HCT116 (cell line): Measurements from ENCODE around the gene NXPE3. TPM values are rescaled to one million over a fixed set of nuclear protein-coding genes. Genes with fewer than 3 reads are reported as not detected.

ENCODE experiments used
- ATAC-seq: fragments of 200-7000 bp; cut with Tn5 transposase; 2 replicates; pipeline ENCODE4 v1.9.1; 2020; ENCODE audit warnings: mild to moderate bottlenecking, moderate library complexity
- BruUV-seq: library from RNA; stranded (reverse); fragments of 400-500 nt; replicated peaks from 2 replicates; lab custom pipeline; 2021; lab: Mats Ljungman, UMichigan
- CTCF ChIA-PET: fragments of 300-600 bp; sonication (Branson Sonifier 250); formaldehyde crosslinking; loops from one replicate; lab custom pipeline; 2021; ENCODE audit warnings: antibody characterized with exemption; lab: Charles Lee
- POLR2A ChIA-PET: fragments of 300-600, 350-600 bp; sonication (Branson Sonifier 250); formaldehyde crosslinking; loops from one replicate; lab custom pipeline; 2021; ENCODE audit warnings: antibody characterized with exemption; lab: Charles Lee
- RAD21 ChIA-PET, 2 experiments: fragments of 300-600 bp; sonication (Branson Sonifier 250); formaldehyde crosslinking; loops; one replicate each; lab custom pipeline; 2023; ENCODE audit warnings: low total read pairs in 2 of 2; ENCODE audit not compliant: uncharacterized antibody in 2 of 2, unreplicated experiment in 2 of 2, low non-redundant PET in 1 of 2; lab: Charles Lee
- DNase-seq: peaks from one replicate; pipeline ENCODE4 v3.0.0-alpha.2; 2010; ENCODE audit warnings: low read depth, low spot score
- H2AFZ ChIP-seq: fragments of 200-600 bp; shearing (Covaris generic), sonication (generic); 2 replicates; pipeline ENCODE4 v1.6.1; 2017; ENCODE audit warnings: low read depth, mixed run types, mixed read lengths, antibody characterized with exemption, low read length; ENCODE audit not compliant: poor library complexity, severe bottlenecking
- H3K27ac ChIP-seq: 2 replicates; pipeline ENCODE4 v1.5.1; 2012; ENCODE audit warnings: low read depth, low read length
- H3K27me3 ChIP-seq: fragments of 200-600 bp; sonication (generic); 2 replicates; pipeline ENCODE4 v1.6.1; 2016; ENCODE audit warnings: mixed run types, low read length, mixed read lengths; ENCODE audit not compliant: insufficient read depth
- H3K36me3 ChIP-seq, 2 experiments: fragments of 200-500 bp in 1 of 2; fragments of 200-600 bp in 1 of 2; sonication (Bioruptor generic) in 1 of 2; sonication (generic) in 1 of 2; 2 replicates each; pipeline versions ENCODE4 v1.5.1 to v1.6.1; 2014 to 2016; ENCODE audit warnings: low read length in 2 of 2, inconsistent platforms in 1 of 2, mixed read lengths in 1 of 2, mixed run types in 1 of 2; ENCODE audit not compliant: insufficient read depth in 2 of 2, control insufficient read depth in 1 of 2
- H3K4me1 ChIP-seq, 2 experiments: fragments of 200-600 bp in 1 of 2; sonication (generic) in 1 of 2; 2 replicates each; pipeline versions ENCODE4 v1.5.1 to v1.6.1; 2012 to 2017; ENCODE audit warnings: low read length in 2 of 2, inconsistent platforms in 1 of 2, mild to moderate bottlenecking in 1 of 2, mixed read lengths in 1 of 2, mixed run types in 1 of 2, moderate library complexity in 1 of 2; ENCODE audit not compliant: insufficient read depth in 2 of 2, control insufficient read depth in 1 of 2
- H3K4me2 ChIP-seq: fragments of 200-600 bp; sonication (generic); 2 replicates; pipeline ENCODE4 v1.6.1; 2017; ENCODE audit warnings: mixed run types, low read length, mixed read lengths
- H3K4me3 ChIP-seq, 2 experiments: fragments of 200-600 bp in 1 of 2; sonication (generic) in 1 of 2; replicated peaks in 1 of 2; 2 replicates each; pipeline ENCODE4 v1.5.1; 2011 to 2016; ENCODE audit warnings: low read length in 2 of 2, control low read depth in 1 of 2, low read depth in 1 of 2, mild to moderate bottlenecking in 1 of 2, mixed read lengths in 1 of 2, mixed run types in 1 of 2
- H3K79me2 ChIP-seq: fragments of 200-600 bp; sonication (generic); 2 replicates; pipeline ENCODE4 v1.6.1; 2017; ENCODE audit warnings: mild to moderate bottlenecking, mixed run types, low read length, moderate library complexity, mixed read lengths; ENCODE audit not compliant: insufficient read depth
- H3K9ac ChIP-seq: fragments of 200-600 bp; sonication (generic); 2 replicates; pipeline ENCODE4 v1.6.1; 2016; ENCODE audit warnings: low read length, mixed read lengths
- H3K9me2 ChIP-seq: fragments of 200-600 bp; sonication (generic), shearing (Covaris generic); 2 replicates; pipeline ENCODE4 v1.6.1; 2017; ENCODE audit warnings: mixed run types, mild to moderate bottlenecking, moderate library complexity; ENCODE audit not compliant: insufficient read depth
- H3K9me3 ChIP-seq, 2 experiments: fragments of 200-500 bp in 1 of 2; fragments of 200-600 bp in 1 of 2; sonication (Bioruptor generic) in 1 of 2; sonication (generic) in 1 of 2; 2 replicates each; pipeline ENCODE4 v1.6.1; 2014 to 2017; ENCODE audit warnings: low read length in 2 of 2, mixed read lengths in 2 of 2, inconsistent platforms in 1 of 2, low read depth in 1 of 2, mild to moderate bottlenecking in 1 of 2, mixed run types in 1 of 2, moderate library complexity in 1 of 2; ENCODE audit not compliant: control insufficient read depth in 1 of 2, insufficient read depth in 1 of 2
- H4K20me1 ChIP-seq: fragments of 200-600 bp; sonication (generic), shearing (Covaris generic); 2 replicates; pipeline ENCODE4 v1.6.1; 2017; ENCODE audit warnings: mixed run types, mild to moderate bottlenecking, moderate library complexity; ENCODE audit not compliant: insufficient read depth
- CEBPB ChIP-seq: IDR thresholded peaks from 2 replicates; pipeline ENCODE4 v1.6.1; 2012; ENCODE audit warnings: low read depth
- EGR1 ChIP-seq: IDR thresholded peaks from 2 replicates; pipeline ENCODE4 v1.6.1; 2012; ENCODE audit warnings: low read depth
- ELF1 ChIP-seq: IDR thresholded peaks from 2 replicates; pipeline ENCODE4 v1.6.1; 2012; ENCODE audit warnings: low read depth, borderline replicate concordance
- EZH2 ChIP-seq: fragments of 200-600 bp; sonication (generic); IDR thresholded peaks from 2 replicates; pipeline ENCODE4 v1.6.1; 2017; ENCODE audit warnings: antibody characterized with exemption, mixed run types
- EZH2phosphoT487 ChIP-seq: fragments of 200-600 bp; IDR thresholded peaks from 2 replicates; pipeline ENCODE4 v1.6.1; 2018; ENCODE audit warnings: antibody characterized with exemption, borderline replicate concordance
- FOSL1 ChIP-seq: IDR thresholded peaks from 2 replicates; pipeline ENCODE4 v1.6.1; 2012; ENCODE audit warnings: low read depth
- JUND ChIP-seq: IDR thresholded peaks from 2 replicates; pipeline ENCODE4 v1.6.1; 2012
- MAX ChIP-seq: IDR thresholded peaks from 2 replicates; pipeline ENCODE4 v1.6.1; 2012
- POLR2A ChIP-seq: IDR thresholded peaks from 2 replicates; pipeline ENCODE4 v1.7.0; 2011; ENCODE audit warnings: borderline replicate concordance; ENCODE audit not compliant: insufficient read depth, insufficient read length; ENCODE audit errors: extremely low read depth
- RAD21 ChIP-seq: IDR thresholded peaks from 2 replicates; pipeline ENCODE4 v1.6.1; 2012; ENCODE audit warnings: low read depth, mild to moderate bottlenecking
- SIN3A ChIP-seq: IDR thresholded peaks from 2 replicates; pipeline ENCODE4 v1.6.1; 2012; ENCODE audit warnings: low read depth
- SP1 ChIP-seq: IDR thresholded peaks from 2 replicates; pipeline ENCODE4 v1.6.1; 2012; ENCODE audit warnings: low read depth
- TCF7L2 ChIP-seq: IDR thresholded peaks from 2 replicates; pipeline ENCODE4 v1.7.0; 2011; ENCODE audit warnings: borderline replicate concordance, inconsistent platforms; ENCODE audit not compliant: insufficient read depth, insufficient read length; ENCODE audit errors: extremely low read depth
- YY1 ChIP-seq: IDR thresholded peaks from 2 replicates; pipeline ENCODE4 v1.6.1; 2011; ENCODE audit warnings: low read length, low read depth, moderate library complexity, mild to moderate bottlenecking; ENCODE audit not compliant: insufficient replicate concordance; ENCODE audit errors: extremely low read depth
- ZBTB33 ChIP-seq: IDR thresholded peaks from 2 replicates; pipeline ENCODE4 v1.6.1; 2011; ENCODE audit warnings: mild to moderate bottlenecking, low read length, moderate library complexity; ENCODE audit not compliant: insufficient replicate concordance; ENCODE audit errors: extremely low read depth
- ZFX ChIP-seq: fragments of 450-650 bp; IDR thresholded peaks from 2 replicates; pipeline ENCODE4 v1.6.1; 2017
- ZNF274 ChIP-seq: fragments of 200-500 bp; sonication (Bioruptor generic); IDR thresholded peaks from 2 replicates; pipeline ENCODE4 v1.6.1; 2014; ENCODE audit warnings: mild to moderate bottlenecking, low read depth, low read length, inconsistent platforms
- intact Hi-C: fragments of 100-400 bp; cut with micrococcal nuclease; formaldehyde crosslinking; loops from 2 replicates; pipeline ENCODE4 v1.10.0; 2022
- total RNA-seq: library from RNA; stranded (reverse); gene quantifications from one replicate; pipeline ENCODE4 v1.2.1, GENCODE V29; 2021; ENCODE audit not compliant: unreplicated experiment
- TF ChIP-seq, protein P1 (sequence below), 3 experiments: fragments of 200-600 bp in 1 of 3; sonication (generic) in 1 of 3; IDR thresholded peaks in 2 of 3; conservative IDR thresholded peaks in 1 of 3; 2 replicates each; pipeline ENCODE4 v1.5.1; 2012 to 2017; ENCODE audit warnings: low read depth in 2 of 3, low read length in 2 of 3, antibody characterized with exemption in 1 of 3, borderline replicate concordance in 1 of 3, control low read depth in 1 of 3, mild to moderate bottlenecking in 1 of 3, mixed read lengths in 1 of 3, mixed run types in 1 of 3, moderate library complexity in 1 of 3; ENCODE audit not compliant: insufficient read depth in 1 of 3
- TF ChIP-seq, protein P2 (sequence below): IDR thresholded peaks from 2 replicates; pipeline ENCODE4 v1.6.1; 2012

Gene NXPE3
- total RNA-seq, 1 experiment from 2014 or later: 4.3 TPM

DNA sequence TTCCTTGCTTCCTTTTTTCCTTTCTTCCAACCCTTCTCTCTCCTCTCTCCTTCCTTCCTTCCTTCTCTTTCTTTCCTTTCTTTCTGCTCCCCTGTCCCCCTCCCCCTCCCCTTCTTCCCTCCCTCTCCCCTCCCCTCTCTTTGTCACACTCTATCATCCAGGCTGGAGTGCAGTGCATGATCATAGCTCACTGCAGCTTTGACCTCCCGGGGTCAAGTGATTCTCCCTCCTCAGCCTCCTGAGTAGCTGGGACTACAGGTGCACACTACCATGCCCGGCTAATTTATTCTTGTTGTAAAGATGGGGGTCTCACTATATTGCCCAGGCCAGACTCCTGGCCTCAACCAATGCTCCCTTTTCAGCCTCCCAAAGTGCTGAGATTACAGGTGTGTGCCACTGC, 89.0 kb downstream of the NXPE3 start:
- H3K4me3 ChIP-seq: no peak overlapping the region
- RAD21 ChIA-PET: interaction anchor here in 1 of 2 experiments (0.6 kb wide), 1 partner anchor 57 kb away, joined by 4 read pairs; no protein-coding TSS in a partner anchor

More for the DNA sequence above, 89.0 kb downstream of the NXPE3 start:
- no peaks in the 10 kb centered on the region for H3K9me2 ChIP-seq
- BruUV-seq: no TSS peak
- no peak overlapping the region for H3K4me2 ChIP-seq
- H3K4me1 ChIP-seq: peaks cover 14 to 16% of the 10 kb centered on the region in 2 experiments
- no peak overlapping the region for H3K9ac ChIP-seq
- TF ChIP-seq CEBPB: no peak
- no peak for TF ChIP-seq ZBTB33
- no peak for TF ChIP-seq SIN3A
- TF ChIP-seq EZH2: no peak
- no peak for TF ChIP-seq POLR2A
- TF ChIP-seq ZNF274: no peak
- TF ChIP-seq MAX: no peak
- TF ChIP-seq RAD21: no peak
- TF ChIP-seq EGR1: no peak
- no peak for TF ChIP-seq ZFX
- no peak for TF ChIP-seq TCF7L2
- TF ChIP-seq JUND: no peak
- TF ChIP-seq, protein P1, sequence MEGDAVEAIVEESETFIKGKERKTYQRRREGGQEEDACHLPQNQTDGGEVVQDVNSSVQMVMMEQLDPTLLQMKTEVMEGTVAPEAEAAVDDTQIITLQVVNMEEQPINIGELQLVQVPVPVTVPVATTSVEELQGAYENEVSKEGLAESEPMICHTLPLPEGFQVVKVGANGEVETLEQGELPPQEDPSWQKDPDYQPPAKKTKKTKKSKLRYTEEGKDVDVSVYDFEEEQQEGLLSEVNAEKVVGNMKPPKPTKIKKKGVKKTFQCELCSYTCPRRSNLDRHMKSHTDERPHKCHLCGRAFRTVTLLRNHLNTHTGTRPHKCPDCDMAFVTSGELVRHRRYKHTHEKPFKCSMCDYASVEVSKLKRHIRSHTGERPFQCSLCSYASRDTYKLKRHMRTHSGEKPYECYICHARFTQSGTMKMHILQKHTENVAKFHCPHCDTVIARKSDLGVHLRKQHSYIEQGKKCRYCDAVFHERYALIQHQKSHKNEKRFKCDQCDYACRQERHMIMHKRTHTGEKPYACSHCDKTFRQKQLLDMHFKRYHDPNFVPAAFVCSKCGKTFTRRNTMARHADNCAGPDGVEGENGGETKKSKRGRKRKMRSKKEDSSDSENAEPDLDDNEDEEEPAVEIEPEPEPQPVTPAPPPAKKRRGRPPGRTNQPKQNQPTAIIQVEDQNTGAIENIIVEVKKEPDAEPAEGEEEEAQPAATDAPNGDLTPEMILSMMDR (IDR thresholded peaks at IDR 0.05 in 2 of 3, conservative IDR thresholded peaks at IDR 0.05 in 1 of 3; ENCODE audit: borderline replicate concordance in 1 of 3, insufficient read depth in 1 of 3, low read depth in 2 of 3, low read length in 2 of 3): no peak
- no peak for TF ChIP-seq SP1
- TF ChIP-seq EZH2phosphoT487: no peak
- TF ChIP-seq YY1: no peak
- TF ChIP-seq ELF1: no peak
- no peak for TF ChIP-seq FOSL1
- TF ChIP-seq, protein P2, sequence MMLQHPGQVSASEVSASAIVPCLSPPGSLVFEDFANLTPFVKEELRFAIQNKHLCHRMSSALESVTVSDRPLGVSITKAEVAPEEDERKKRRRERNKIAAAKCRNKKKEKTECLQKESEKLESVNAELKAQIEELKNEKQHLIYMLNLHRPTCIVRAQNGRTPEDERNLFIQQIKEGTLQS: no peak
- ATAC-seq: no peak
- DNase-seq: no peak
- CTCF ChIA-PET: interaction anchor here (1.7 kb wide), 1 partner anchor 357 kb away, joined by 7 read pairs; no protein-coding TSS in a partner anchor
- H3K27ac ChIP-seq: no peak overlapping the region
- no peak overlapping the region for H2AFZ ChIP-seq
- no peaks in the 10 kb centered on the region for H3K79me2 ChIP-seq
- POLR2A ChIA-PET: interaction anchor here (1.4 kb wide), 1 partner anchor 18 kb away, joined by 8 read pairs; the partner anchor contains the start of gene NFKBIZ
- no peaks in the 10 kb centered on the region for H3K36me3 ChIP-seq
- no peaks in the 10 kb centered on the region for H4K20me1 ChIP-seq
- intact Hi-C loops: no loop called here
- H3K9me3 ChIP-seq: no peaks in the 10 kb centered on the region
- no peaks in the 10 kb centered on the region for H3K27me3 ChIP-seq
